Kidney tubule cell (primary cell): ENCODE results near the gene DAGLA.
A peak's percentile ranks its signal among the peaks of the same experiment; 100 is the strongest.
"Not testable (repeated sequence)": the region's sequence is repeated elsewhere in the genome, so short reads cannot be mapped to it uniquely, and the experiment has no call there.

ENCODE experiments used
- DNase-seq: peaks from one replicate; pipeline ENCODE4 v3.0.0-alpha.2; 2018; ENCODE audit warnings: low spot score

The DAGLA gene

DNA sequence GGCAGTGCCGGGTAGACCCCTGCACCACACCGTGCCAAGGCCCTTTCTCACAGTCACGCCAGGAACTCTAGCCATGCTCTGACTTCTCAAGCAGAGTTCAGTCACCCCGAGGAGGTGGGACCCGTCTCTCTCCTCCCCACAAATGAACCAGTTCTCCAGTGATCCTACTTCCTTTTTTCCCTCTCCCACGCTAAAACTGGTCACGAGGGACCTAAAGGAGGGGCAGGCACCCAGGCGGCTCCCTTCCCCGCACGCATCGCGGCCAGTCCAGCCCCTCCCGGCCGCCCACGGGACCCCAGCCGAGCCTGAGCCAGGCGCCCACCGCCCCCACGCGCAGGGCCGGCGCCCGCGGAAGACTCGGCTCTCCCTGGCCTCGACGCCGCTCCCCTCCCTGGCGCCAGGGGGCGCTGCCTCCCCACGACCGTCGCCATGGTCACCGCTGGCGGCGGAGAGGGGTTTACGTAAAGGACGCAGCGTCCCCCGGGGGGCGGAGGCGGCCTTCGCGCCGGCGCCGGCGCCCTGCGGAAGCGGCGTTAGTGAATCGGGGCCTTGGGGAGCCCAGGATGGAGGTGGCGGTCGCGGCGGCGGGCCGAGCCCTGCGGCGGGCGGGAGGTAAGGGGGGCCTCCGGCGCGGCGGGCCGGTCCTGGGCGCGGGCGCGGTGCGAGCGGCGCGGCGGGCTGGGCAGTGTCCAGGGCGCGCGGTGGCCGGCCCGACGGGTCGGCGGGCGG is at the start of gene DAGLA:
Gene DAGLA (plus strand): TSS at position 499 of the 729 bp plus-strand sequence. CDS start 39,765 bp downstream, outside the sequence.
- DNase-seq, result peak; percentile 72

DNA sequence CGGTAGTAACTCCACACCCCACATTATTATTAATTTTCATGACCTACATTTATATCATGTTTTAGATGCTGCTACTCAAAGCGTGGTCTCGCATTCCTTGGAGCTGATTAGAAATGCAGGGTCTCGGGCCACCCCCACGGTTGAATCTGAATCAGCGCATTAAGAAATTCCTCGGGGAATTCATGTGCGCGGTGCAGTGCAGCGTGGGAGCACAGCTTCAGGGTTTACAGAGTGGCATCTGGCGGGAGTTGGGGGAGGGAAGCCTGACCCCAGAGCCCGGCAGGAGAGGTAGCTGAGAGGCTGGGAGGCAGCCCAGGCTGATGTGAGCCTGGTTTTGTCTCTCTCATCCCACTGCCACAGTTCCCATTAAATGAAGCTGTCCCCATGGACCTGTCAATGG is 48.1 kb upstream of the DAGLA start:
- no peak for DNase-seq

DNA sequence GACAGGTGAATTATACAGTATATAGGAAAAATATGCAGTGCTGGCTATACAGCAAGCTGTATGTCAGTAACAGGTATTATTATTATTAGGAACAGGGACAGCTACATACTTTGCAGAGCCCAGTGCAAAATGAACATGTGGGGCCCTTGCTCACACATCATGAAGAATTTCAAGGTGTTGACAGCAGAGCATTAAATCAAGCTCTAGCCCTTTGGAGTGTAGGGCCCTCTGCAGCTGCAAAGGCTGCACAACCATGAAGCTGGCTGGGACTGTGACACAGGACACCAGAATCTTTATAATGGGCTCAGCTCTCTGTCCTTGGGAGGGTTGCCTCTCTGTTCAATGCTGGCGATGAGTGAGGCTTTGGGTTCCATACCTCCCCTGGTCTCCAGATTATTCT is 44.9 kb upstream of the DAGLA start:
- DNase-seq, result no peak

- no peak for DNase-seq
Observed at GRCh38 chr11:61635787-61636186, 44.4 kb upstream of the DAGLA start.

- no peak for DNase-seq
Observed at GRCh38 chr11:61636676-61637075, 43.5 kb upstream of the DAGLA start.

DNA sequence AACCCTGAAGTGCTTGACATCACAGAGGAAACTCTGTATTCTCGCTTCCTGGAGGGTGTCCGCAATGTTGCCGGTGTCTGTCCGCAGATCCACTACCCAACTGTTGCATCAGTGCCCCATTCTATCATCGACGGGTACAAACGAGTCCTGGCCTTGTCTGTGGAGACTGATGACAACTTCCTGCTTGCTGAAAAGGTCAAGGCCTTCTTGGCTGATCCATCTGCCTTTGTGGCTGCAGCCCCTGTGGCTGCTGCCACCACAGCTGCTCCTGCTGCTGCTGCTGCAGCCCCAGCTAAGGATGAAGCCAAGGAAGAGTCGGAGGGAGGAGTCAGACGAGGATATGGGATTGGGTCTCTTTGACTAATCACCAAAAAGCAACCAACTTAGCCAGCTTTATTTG is 42.9 kb upstream of the DAGLA start:
- no peak for DNase-seq

DNA sequence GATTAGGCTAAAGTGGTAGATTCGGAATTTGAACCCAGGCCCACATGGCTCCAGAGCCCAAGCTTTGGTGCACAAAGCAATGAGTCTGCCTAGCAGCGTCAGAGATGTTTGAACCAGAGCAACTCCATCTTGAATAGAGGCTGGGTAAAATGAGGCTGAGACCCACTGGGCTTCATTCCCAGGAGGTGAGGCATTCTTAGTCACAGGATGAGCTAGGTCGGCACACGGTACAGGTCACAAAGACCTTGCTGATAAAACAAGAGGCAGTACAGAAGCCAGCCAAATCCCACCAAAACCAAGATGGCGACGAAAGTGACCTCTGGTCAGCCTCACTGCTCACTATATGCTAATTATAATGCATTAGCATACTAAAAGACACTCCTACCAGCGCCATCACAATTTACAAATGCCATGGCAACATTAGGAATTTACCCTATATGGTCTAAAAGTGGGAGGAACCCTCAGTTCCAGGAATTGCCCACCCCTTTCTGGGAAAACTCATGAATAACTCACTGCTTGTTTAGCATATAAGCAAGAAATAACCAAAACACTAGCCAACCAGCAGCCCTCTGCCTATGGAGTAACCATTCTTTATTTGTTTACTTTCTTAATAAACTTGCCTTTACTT is 40.3 kb upstream of the DAGLA start:
- peak; percentile 48 for DNase-seq

DNA sequence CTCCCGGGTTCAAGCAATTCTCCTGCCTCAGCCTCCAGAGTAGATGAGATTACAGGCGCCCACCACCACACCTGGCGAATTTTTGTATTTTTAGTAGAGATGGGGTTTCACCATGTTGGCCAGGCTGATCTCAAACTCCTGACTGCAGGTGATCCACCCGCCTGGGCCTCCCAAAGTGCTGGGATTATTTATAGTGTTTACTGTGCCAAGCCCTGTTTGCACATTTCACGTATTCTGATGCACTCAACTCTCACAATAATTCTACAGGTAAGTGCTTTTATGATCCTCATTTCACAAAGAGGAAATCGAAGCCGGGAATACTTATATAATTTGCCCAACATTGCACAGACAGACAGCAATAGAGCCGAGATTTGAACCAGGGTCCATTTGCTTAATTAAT is 38.0 kb upstream of the DAGLA start:
- DNase-seq, result no peak

GRCh38 chr11:61645179-61645868 is 34.9 kb upstream of the DAGLA start:
- DNase-seq, result no peak

DNA sequence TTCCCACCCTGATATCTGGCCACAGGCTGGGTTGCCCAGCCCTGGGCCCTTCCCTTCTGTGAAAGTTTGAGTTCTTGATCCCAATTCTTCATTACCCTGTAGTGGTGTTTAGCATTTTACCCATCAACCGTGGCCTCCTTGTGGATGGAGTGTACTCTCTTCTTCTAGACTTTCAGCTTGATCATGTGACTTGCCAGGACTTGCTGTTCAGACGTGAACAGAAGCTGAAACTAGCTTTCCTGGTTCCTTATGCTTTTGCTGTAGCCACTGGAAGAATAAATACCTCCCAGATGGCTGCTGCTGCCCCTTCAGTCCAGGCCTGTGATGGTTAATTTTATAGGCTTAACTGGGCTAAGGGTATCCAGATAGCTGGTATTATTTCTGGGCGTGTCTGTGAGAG is 32.7 kb upstream of the DAGLA start:
- no peak for DNase-seq

DNA sequence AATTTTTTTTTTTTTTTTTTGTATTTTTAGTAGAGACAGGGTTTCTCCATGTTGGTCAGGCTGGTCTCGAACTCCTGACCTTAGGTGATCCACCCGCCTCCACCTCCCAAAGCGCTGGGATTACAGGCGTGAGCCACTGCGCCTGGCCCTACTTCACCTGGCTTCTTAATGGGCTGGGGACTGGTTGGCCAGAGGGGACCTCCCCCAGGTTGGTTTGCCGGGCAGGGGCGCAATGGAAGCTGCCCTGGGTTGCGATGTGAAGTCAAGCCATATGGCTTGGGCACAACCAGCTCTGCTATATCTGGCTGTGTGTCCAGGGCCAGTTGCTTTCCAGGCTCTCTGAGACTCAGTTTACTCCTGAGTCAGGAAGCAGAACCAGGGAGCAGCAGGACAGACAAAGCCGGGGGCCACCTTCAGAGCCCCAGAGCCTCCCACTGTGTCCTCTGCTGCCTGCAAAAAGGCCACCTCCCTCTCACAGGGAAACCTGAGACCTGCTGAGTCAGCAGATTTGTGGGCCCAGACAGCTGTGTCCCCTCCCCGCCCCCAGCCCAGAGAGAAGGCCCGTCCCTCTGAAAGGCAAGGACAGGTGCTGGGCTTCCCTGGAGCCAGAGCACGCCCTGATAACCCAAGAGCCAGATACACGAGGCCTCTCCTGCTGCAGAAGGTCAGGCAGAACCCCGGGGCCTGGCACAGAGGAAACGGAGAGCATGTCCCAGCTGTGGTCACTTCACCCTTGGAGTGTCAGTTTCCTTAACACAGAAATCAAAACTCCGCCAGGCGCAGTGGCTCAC is 29.2 kb upstream of the DAGLA start:
- no peak for DNase-seq

- DNase-seq, result no peak
Observed at GRCh38 chr11:61652135-61652534, 28.1 kb upstream of the DAGLA start.

DNA sequence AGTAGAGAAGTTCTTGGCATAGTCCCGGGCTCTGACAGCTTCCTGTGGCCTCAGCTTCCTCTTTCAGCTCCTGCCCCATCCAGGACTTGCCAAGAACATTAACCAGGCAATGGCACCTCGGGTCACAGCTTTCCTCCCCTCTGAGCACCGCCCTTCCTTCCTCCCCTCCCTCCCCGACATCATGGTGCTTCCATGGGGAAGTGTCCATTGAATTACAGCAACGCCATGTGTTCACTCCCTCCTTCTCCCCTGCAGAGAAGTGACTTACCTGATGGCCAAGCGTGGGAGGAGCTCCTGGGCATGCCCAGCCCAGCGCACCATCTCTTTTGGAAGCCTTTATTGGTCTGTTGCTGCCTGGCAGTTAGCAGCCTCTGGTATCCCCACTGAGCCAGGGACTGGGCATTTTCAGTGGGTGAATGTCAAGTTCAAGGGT is 25.8 kb upstream of the DAGLA start:
- peak; percentile 40 for DNase-seq

- DNase-seq, result not testable (repeated sequence)
Observed at GRCh38 chr11:61655266-61656159, 24.7 kb upstream of the DAGLA start.

DNA sequence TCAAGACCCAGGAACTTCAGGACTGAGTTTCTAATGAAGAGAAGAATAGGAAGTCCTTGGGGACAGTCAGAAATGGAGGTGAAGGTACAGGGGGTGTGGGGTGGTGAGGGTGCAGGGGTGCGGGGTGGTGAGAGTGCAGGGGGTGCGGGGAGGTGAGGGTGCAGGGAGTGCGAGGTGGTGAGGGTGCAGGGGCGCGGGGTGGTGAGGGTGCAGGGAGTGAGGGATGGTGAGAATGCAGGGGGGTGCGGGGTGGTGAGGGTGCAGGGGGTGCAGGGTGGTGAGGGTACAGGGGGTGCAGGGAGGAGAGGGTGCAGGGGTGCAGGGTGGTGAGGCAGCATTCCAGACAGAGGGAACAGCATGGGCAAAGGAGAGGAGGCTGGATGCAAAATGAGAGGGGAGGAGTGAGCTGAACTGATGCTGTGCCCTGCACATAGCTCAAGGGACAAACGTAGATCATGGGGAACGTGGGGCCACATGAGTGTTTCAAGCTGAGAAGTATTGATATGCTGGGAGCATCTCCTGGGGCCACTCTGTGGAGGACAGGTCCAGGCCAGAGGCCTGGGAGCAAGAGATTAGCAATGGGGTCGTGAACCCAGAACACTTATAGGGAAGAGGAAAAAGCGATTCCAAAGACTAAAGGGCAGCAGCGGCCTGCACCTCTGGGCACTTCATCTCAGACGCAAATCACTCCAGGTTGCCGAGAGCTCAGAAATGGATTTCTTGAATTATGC is 23.7 kb upstream of the DAGLA start:
- DNase-seq, result no peak

DNA sequence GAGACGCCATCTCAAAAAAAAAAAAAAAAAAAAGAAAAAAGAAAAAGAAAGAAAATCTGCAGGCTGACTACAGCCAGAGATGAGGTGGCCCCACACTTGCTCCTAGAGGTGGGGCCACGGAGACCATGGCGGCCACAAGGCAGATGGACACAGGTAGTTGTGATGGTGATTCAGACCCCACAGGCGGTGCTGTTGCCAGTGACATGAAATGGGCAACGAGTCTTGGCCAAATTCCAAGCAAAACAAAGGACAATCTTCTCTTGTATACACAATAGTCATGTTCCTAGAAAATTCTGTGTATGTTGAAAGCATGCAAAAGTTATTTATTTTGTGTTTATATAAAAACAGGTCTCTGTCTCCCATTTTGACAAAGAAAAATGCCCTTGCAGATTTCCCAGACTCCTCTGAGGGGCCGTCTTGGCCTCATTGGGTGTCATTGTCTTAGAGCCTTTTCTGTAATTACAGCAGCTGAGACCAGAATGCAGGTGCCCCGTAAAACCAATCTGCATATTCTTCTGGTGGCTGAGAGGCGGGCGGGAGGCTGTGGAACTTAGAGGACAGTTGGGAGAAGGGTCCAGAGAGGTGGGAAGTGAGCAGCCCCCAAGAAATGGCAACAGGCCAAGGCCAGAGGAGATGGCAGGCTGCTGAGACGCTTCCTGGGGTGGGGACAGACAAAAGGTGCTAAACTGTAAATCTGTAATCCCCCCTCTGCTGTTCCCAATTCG is 22.5 kb upstream of the DAGLA start:
- DNase-seq, result peak; percentile 71

- no peak for DNase-seq
Observed at GRCh38 chr11:61659413-61660196, 20.6 kb upstream of the DAGLA start.

DNA sequence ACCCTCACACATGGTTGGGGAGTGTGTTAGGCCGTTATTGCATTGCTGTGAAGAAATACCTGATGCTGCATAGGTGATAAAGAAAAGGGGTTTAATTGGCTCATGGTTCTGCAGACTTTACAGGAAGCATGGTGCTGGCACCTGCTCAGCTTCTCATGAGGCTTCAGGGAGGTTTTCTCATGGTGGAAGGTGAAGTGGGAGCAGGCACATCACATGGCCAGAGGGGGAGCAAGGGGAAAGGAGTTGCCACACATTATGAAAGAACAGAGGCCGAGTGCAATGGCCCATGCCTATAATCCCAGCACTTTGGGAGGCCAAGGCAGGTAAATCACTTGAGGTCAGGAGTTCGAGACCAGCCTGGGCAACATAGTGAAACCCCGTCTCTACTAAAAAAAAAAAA is 19.2 kb upstream of the DAGLA start:
- not testable (repeated sequence) for DNase-seq

DNA sequence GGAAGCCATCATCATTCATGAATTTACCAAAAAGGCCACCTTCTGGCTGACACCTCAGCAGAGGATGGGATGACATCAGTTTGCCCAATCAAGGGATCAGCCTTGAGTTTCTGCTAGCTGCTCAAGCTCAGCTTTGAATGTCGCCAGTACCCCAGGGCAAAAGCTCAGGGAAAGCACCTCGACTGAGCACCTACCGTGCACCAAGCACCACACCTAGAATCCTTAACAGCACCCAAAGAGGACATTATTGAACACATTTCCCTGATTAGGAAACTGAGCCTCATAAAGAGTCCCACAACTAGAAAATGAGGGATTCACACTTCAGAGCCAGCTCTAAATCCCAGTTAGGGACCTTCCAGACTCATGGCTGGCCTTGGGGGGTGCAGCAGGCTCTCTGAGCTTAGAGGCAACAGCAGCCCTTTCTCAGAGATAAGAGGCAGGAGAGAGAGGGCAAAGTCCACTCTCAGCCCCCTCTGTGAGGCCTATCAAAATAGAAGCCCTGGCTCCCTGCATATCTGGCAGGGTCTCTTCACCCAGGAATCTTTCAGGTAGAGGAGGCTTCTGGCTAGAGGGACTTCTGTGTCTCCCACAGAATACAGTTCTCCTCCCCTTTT is 13.4 kb upstream of the DAGLA start:
- DNase-seq, result no peak
